ENCODE measurements around the gene TMEM176A. TPM values are rescaled to one million over a fixed set of nuclear protein-coding genes. Genes with fewer than 3 reads are reported as not detected.

Gene TMEM176A
- total and polyA plus RNA-seq, 2 of the 8 experiments (the other 6 are each of a cell fraction or from before 2014, with no cell fraction given), result 1.3 to 1.5 TPM

GRCh38 chr7:150838965-150839650 is 38.5 kb downstream of the TMEM176A start:
- Histone ChIP-seq H4K91ac (replicated peaks; ENCODE audit: insufficient read length, low read length) (no peak overlapping the region), H4K8ac (ENCODE audit: extremely low read depth, insufficient read depth, low read length) (no peak overlapping the region), H3K56ac (replicated peaks; ENCODE audit: insufficient read length, low read depth, low read length) (no peak overlapping the region), H2BK5ac (ENCODE audit: low read depth, low read length) (no peak overlapping the region), H3K23me2 (ENCODE audit: low read depth, low read length) (no peaks in the 10 kb centered on the region), H3K79me1 (ENCODE audit: low read depth, low read length) (no peaks in the 10 kb centered on the region), H3K4ac (replicated peaks; ENCODE audit: insufficient read length, low read depth, low read length) (no peak overlapping the region), H3K27me3 (replicated peaks in 1 of 4; ENCODE audit: control insufficient read depth in 3 of 4, extremely low read depth in 1 of 4, insufficient read depth in 3 of 4, low read length in 3 of 4) (no peaks in the 10 kb centered on the region; a peak in 1 of 7 replicates), H2AK5ac (ENCODE audit: low read depth, low read length) (no peak overlapping the region), H2BK15ac (ENCODE audit: low read length) (no peak overlapping the region), H2BK120ac (replicated peaks; ENCODE audit: low read depth, low read length) (no peak overlapping the region), H3K23ac (ENCODE audit: insufficient read length) (no peak overlapping the region), H2BK20ac (ENCODE audit: low read length) (no peak overlapping the region), H3K14ac (ENCODE audit: insufficient read length) (no peak overlapping the region), H4K5ac (ENCODE audit: insufficient read length, low read depth, low read length) (no peak overlapping the region), H3K9ac (replicated peaks in 1 of 4; ENCODE audit: extremely low read depth in 1 of 4, low read depth in 3 of 4, low read length in 3 of 4) (no peak overlapping the region), H3K27ac (ENCODE audit: low read depth, low read length) (no peak overlapping the region), H3K4me1 (replicated peaks in 1 of 4; ENCODE audit: control insufficient read depth in 3 of 4, insufficient read depth in 4 of 4, low read length in 3 of 4) (no peaks in the 10 kb centered on the region), H3K36me3 (ENCODE audit: control insufficient read depth in 2 of 4, insufficient read depth in 4 of 4, low read length in 3 of 4) (no peaks in the 10 kb centered on the region), H4K20me1 (replicated peaks in 1 of 2; ENCODE audit: control insufficient read depth in 1 of 2, insufficient read depth in 2 of 2, low read length in 2 of 2) (no peaks in the 10 kb centered on the region), H3K9me3 (ENCODE audit: insufficient read depth in 2 of 2, low read depth in 1 of 2, low read length in 1 of 2) (no peaks in the 10 kb centered on the region), H3K79me2 (ENCODE audit: control insufficient read depth in 1 of 2, insufficient read depth in 2 of 2, low read length in 2 of 2) (no peaks in the 10 kb centered on the region), H2BK12ac (ENCODE audit: low read depth, low read length) (no peak overlapping the region), H3K18ac (ENCODE audit: extremely low read depth, low read length) (no peak overlapping the region), H3K4me3 (ENCODE audit: extremely low read depth in 1 of 4, insufficient read depth in 2 of 4, low read depth in 3 of 4, low read length in 4 of 4) (no peak overlapping the region), H2AFZ (ENCODE audit: low read length) (no peak overlapping the region), H3K4me2 (ENCODE audit: insufficient read depth in 1 of 2, low read depth in 2 of 2, low read length in 2 of 2) (no peak overlapping the region)
- ChIA-PET POLR2A (ENCODE audit: partially characterized antibody) (no interaction called here), CTCF (ENCODE audit: partially characterized antibody) (interaction anchor here (0.8 kb wide), 1 partner anchor 40 kb away, joined by 3 read pairs; no protein-coding TSS in a partner anchor)
- no peak for TF ChIP-seq SAP30 (IDR thresholded peaks at IDR 0.05; ENCODE audit: insufficient read depth, insufficient replicate concordance, low read length)
- no peak for TF ChIP-seq SIN3A (conservative IDR thresholded peaks at IDR 0.05 in 1 of 2, IDR thresholded peaks at IDR 0.05 in 1 of 2; ENCODE audit: low read depth in 1 of 2, low read length in 2 of 2)
- TF ChIP-seq TBP (IDR thresholded peaks at IDR 0.05; ENCODE audit: low read depth, low read length), result no peak
- no peak for TF ChIP-seq NANOG (IDR thresholded peaks at IDR 0.05; ENCODE audit: insufficient read depth, low read depth, low read length, poor library complexity, severe bottlenecking)
- TF ChIP-seq BACH1 (IDR thresholded peaks at IDR 0.05; ENCODE audit: low read length), result no peak
- TF ChIP-seq HDAC2 (IDR thresholded peaks at IDR 0.05; ENCODE audit: borderline replicate concordance in 1 of 2, low read depth in 2 of 2, low read length in 2 of 2), result no peak
- TF ChIP-seq RNF2 (IDR thresholded peaks at IDR 0.05; ENCODE audit: borderline replicate concordance, low read depth, low read length, missing control alignments, poor library complexity, severe bottlenecking), result no peak
- TF ChIP-seq SP2 (IDR thresholded peaks at IDR 0.05; ENCODE audit: low read length), result no peak
- no peak for TF ChIP-seq RAD21 (IDR thresholded peaks at IDR 0.05 in 1 of 2, conservative IDR thresholded peaks at IDR 0.05 in 1 of 2; ENCODE audit: low read depth in 2 of 2, low read length in 2 of 2)
- no peak for TF ChIP-seq SP1 (IDR thresholded peaks at IDR 0.05; ENCODE audit: low read depth, low read length)
- WGBS, 2 experiments (ENCODE audit: extremely low coverage in 1 of 2, insufficient coverage in 1 of 2, insufficient read length in 1 of 2, insufficient replicate concordance in 2 of 2, low coverage in 1 of 2, low lambda C conversion rate in 2 of 2, missing lambda C conversion rate in 1 of 2), result 74% methylated on average over 7 of the region's 7 CpGs; no CpG with 5 or more reads in 1 of the 2 experiments
- FAIRE-seq (no peak), DNase-seq (ENCODE audit: low read depth in 1 of 2, low spot score in 2 of 2) (no peak)
